Measurements from ENCODE around the gene ADGRD1.

GRCh38 chr12:131076791-131077747 is 123.4 kb downstream of the ADGRD1 start:
- no peak for TF ChIP-seq CTCF (IDR thresholded peaks at IDR 0.05)
- TF ChIP-seq NR2C2 (CRISPR knock-in tag; IDR thresholded peaks at IDR 0.05): no peak
- no peak for TF ChIP-seq SP1 (CRISPR knock-in tag; conservative IDR thresholded peaks at IDR 0.05)
- TF ChIP-seq CREM (CRISPR knock-in tag; IDR thresholded peaks at IDR 0.05): no peak
- TF ChIP-seq USF2 (CRISPR knock-in tag; IDR thresholded peaks at IDR 0.05): no peak
- TF ChIP-seq ATF1 (CRISPR knock-in tag; IDR thresholded peaks at IDR 0.05): no peak
- no peak for TF ChIP-seq MYBL2 (CRISPR knock-in tag; IDR thresholded peaks at IDR 0.05)
- TF ChIP-seq GABPB1 (CRISPR knock-in tag; IDR thresholded peaks at IDR 0.05): no peak
- TF ChIP-seq, protein P1, sequence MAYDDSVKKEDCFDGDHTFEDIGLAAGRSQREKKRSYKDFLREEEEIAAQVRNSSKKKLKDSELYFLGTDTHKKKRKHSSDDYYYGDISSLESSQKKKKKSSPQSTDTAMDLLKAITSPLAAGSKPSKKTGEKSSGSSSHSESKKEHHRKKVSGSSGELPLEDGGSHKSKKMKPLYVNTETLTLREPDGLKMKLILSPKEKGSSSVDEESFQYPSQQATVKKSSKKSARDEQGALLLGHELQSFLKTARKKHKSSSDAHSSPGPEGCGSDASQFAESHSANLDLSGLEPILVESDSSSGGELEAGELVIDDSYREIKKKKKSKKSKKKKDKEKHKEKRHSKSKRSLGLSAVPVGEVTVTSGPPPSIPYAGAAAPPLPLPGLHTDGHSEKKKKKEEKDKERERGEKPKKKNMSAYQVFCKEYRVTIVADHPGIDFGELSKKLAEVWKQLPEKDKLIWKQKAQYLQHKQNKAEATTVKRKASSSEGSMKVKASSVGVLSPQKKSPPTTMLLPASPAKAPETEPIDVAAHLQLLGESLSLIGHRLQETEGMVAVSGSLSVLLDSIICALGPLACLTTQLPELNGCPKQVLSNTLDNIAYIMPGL (CRISPR knock-in tag; IDR thresholded peaks at IDR 0.05): no peak
- TF ChIP-seq ZNF121 (CRISPR knock-in tag; IDR thresholded peaks at IDR 0.05): no peak
- TF ChIP-seq CREB1 (CRISPR knock-in tag; IDR thresholded peaks at IDR 0.05): no peak

Measured in WTC11 (cell line).